ENCODE data around the gene CCSER1.
"Not testable (repeated sequence)": the region's sequence is repeated elsewhere in the genome, so short reads cannot be mapped to it uniquely, and the experiment has no call there.

DNA sequence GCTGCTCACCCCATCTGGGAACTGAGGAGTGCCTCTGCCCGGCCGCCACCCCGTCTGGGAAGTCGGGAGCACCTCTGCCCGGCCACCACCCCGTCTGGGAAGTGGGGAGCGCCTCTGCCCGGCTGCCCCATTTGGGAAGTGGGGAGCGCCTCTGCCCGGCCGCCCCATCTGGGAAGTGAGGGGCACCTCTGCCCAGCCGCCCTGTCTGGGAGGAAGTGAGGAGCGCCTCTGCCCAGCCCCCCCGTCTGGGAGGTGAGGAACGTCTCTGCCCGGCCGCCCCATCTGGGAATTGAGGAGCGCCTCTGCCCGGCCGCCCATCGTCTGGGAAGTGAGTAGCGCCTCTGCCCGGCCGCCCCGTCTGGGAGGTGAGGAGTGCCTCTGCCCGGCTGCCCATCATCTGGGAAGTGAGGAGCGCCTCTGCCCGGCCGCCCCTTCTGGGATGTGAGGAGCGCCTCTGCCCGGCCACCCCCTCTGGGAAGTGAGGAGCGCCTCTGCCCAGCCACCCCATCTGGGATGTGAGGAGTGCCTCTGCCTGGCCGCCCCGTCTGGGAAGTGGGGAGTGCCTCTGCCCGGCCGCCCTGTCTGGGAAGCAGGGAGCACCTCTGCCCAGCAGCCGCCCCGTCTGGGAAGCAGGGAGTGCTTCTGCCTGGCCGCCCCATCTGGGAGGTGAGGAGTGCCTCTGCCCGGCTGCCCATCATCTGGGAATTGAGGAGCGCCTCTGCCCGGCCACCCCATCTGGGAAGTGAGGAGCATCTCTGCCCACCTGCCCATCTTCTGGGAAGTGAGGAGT is 1040.9 kb downstream of the CCSER1 start:
- TF ChIP-seq POLR2A, CTCF (IDR thresholded peaks at IDR 0.05): not testable (repeated sequence)
